GM21529 (cell line): Measurements from ENCODE around the gene HMCN1.

ENCODE experiments used
- ATAC-seq: cut with Tn5 transposase; IDR thresholded peaks from one replicate; pipeline ENCODE4 v1.9.1; 2021; ENCODE audit not compliant: unreplicated experiment

Gene HMCN1

DNA sequence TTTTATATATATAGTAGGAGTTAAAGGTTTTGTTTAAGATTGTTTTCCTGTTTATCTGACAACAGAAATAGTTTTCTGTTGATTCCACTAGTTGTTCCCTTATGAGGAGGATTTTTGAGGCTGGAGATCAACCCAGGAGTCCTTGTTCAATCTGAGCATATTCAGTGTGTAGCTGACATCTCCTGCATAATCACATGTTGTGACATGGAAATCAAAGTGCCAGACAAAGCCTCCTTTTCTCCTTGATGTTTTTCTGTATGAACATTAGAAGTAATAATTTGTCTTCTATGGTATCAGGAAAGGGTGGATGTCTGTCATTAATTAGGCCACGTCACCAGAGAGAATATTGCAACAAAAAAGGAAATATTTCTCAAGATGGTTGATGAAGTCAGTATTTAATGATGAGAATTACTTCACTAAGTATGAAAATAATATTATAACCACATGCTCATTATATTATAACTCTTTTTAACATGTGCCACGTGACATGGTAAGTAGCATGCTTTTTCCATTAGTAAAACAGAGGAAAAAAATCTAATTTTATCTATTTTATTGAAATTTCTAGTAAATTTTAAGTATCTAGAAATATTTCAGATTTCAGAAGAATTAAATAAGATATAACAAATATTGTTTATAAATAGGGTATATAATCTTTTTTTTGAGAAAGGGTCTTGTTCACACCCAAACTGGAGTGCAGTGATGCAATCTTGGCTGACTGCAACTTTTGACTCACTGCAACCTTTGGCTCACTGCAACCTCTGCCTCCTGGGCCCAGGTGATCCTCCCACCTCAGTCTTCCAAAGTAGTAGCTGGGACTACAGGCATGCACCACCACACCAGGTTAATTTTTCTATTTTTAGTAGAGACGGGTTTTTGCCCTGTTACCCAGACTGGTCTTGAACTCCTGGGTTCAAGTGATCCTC is 223.5 kb downstream of the HMCN1 start:
- no peak for ATAC-seq

DNA sequence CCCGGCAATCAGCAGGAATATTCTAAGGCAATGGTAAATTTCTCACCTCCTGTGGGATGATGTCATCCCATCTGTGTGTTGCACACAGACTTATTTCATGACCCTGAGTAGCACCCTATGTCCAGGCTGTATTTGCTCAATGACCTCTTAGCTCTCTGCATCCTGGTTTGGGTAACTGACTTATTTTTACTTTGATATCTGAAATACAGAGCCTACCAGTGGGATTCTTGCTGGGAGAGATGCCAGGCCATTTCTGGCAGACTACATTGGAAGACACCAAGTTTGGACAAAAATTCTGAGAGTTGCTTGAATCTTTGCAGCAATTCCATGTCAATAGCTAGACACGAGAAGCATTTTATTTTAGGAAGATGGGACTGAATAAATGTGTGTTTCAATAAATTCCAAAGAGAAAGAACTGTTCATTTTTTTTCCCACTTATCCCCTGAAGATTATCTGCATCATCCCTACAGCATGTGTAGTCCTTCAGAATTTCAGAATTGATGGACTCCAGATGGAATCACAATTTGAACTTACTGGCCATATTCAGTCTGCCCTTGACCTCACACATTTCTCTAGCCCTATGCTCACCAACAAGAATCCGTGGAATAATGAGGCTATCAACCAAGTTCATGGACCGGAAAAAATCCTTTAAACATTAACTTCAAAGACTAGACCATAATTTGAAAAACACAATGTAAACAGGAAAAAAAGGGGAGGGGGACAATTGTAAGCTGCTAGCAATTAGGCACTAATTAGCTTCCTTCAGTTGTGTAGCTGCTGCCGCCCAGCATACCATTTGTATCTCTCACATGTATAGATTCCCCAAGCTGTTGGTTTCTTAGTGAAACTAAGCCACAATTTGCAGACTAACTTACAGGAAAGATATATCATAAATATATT is 226.5 kb downstream of the HMCN1 start:
- ATAC-seq: no peak

DNA sequence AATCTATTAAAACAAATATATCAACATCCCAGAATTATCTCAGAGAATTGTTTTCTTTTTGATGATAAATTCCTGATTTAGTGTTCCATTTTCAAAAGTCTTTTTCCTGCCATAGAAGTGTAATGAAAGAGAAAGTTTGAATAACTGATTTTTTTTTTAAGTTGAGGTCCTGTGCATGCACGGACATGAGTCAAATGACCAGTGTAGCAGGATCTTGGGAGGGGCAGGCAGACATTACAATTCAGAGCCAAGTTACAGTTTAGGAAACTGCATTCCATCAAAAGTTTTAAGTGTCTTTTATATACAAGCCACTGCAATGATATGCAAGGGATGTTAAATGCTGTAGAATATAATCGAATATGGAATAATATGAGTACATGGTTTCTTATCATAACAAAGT is 227.5 kb downstream of the HMCN1 start:
- no peak for ATAC-seq

DNA sequence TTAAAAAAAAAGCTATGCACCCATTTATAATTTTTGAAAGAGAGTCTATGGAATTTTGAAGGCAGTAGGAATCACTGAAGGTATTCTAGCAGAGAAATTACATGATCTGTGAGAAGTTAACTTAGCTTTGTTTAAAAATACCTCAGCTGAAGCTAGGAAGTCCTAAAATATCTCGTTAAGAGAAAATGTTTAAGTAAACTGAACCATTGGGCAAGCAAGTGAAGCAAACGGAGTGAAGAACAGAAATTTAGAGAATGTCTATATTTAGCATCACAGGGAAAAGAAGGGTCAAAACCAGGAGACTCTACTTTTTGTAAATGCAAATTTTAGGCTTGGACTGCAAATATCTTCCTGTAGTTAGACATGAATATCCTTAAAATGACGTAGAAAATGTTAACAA is 230.8 kb downstream of the HMCN1 start:
- no peak for ATAC-seq

DNA sequence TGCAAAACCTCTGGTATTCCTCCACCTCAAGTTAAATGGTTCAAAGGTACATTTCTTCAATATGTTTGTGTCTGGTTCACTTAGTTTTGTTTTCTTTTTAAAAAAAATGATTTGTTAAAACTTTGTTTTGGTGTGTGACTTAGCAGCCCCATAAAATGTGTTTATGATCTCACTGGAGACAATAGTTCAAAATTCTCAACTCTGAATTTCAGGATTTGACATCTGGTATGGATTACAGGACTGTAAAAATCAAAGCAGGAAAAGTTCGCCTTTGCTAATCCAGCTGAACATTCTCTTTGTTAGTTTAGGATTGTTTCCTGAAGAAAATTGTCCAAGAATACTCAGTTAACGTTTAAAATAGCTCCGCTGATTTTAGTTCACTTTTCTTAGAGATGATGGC is 231.7 kb downstream of the HMCN1 start:
- ATAC-seq: no peak

DNA sequence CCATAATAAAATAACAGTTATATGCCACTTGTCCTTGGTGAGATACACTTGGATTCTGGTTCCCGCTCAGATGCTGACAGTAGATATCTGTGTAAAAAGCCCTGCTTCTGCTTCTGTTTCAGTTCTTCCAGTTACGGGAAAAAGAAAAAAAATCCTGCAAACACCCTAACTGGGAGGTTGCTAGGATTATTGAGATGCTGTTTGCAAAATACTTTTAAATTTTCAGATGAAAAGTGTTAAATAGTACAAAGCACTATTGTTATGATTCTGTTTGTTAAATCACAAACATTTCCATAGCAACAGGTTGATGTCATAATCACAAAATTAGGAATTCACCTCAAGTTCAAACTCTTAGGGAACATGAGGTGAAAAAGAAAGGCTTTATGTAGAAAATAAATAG is 232.3 kb downstream of the HMCN1 start:
- ATAC-seq: no peak

DNA sequence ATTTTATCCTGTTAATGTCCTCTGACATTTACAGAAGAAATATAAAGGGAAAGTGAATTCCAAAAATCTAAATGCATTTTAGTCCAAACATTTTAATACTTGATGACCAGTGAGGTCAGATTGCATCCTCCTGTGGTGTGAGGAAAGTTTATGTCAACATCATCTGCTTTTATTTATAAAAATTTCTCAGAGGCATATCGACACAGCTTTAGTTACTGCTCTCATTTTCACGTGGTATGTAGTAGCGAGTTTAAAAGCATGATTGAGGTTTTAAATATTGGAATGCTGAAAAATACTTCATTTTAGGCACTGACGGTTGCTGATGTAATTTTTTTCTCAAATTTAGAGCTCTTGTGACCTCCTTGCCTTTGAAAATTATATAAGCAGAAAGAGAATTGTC is 234.8 kb downstream of the HMCN1 start:
- no peak for ATAC-seq

DNA sequence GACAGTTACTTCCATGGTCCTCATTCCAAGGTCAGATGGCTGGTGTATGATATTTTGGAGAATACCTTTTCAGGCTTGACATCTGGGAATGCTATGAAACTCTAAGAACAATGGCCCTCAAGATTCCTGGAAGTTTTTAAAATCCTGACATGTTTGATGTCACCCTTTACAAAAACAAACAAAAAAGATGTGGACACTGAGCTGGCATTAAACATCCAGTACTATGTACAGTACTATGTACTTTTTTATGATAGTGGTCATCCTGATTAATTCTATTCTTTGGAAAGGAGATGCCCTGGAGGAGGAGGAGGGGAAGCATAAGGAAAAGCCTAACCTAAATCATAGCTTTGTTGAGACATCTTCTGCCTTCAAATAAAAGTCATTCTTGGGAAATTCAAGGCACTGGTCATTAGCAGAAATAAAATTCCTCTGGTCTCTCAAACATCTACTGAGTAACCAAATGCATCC is 235.4 kb downstream of the HMCN1 start:
- no peak for ATAC-seq

DNA sequence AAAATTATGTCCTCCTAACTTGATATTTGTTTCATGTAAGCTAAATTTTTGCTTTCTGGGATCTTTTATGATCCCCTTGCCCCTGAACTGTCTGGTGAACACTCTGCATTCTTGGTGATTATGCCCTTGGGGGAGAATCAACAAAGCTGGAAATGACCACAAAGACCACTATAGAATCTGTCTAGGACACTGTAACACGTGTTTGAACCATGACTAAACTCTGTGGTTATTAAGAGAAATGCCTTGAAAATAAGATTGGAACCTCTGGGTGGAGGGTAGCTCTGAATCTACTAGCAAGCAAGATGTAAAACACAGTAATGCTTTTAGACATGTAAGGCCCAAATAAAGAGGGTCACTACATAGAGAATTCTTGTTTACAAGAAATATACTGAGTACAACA is 237.5 kb downstream of the HMCN1 start:
- ATAC-seq: no peak

DNA sequence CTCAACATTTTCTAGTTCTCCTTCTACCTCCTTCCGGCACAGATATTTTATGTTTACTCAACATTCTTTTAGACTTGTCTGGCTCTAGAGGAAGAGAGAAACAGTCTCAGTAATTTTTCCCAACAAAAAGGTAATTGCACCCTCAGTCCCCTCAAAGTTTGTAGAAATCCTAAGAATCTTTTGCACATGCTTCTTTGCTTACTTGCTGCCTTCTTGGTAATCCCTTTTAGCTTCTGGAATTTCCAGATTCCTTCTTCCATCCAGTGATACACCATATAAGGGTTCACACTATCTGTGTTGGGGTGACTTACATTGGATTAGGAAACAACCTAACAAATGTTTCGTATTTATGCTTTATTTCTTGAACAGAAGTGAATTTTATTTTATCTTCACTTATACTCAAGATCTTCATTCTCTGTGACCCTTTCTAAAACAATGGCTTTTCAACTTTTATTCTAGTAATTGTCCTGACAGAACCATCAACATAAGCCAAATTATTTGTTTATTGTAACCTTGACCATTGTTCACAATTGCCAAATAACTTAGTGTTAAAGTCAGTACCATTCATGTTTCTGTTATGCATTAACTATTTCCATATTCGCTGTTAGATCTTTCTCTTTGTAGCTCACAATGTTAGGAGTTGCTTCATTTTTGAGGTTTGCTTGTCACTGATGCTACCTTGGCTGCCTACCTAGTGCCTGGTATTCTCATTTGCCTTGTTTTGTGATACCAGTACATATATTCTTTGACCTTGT is 238.1 kb downstream of the HMCN1 start:
- no peak for ATAC-seq

DNA sequence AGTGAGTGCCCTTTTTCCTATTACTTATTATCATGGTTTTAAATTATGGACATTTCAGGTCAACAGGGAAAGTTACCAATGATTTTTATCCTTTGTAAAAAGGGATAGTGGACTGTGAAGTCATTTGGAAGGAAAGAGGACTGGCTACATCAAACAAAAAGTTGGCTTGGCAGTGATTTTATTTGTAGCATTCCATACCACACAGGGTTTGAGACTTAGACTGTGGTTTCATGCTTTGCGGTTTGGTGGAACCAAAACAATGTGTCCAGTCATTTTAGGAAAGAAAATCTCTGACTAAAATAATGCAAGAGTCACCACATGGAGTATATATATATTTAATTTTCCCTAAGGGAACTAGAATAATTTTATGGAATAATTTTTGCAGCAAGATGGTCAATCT is 239.5 kb downstream of the HMCN1 start:
- no peak for ATAC-seq

DNA sequence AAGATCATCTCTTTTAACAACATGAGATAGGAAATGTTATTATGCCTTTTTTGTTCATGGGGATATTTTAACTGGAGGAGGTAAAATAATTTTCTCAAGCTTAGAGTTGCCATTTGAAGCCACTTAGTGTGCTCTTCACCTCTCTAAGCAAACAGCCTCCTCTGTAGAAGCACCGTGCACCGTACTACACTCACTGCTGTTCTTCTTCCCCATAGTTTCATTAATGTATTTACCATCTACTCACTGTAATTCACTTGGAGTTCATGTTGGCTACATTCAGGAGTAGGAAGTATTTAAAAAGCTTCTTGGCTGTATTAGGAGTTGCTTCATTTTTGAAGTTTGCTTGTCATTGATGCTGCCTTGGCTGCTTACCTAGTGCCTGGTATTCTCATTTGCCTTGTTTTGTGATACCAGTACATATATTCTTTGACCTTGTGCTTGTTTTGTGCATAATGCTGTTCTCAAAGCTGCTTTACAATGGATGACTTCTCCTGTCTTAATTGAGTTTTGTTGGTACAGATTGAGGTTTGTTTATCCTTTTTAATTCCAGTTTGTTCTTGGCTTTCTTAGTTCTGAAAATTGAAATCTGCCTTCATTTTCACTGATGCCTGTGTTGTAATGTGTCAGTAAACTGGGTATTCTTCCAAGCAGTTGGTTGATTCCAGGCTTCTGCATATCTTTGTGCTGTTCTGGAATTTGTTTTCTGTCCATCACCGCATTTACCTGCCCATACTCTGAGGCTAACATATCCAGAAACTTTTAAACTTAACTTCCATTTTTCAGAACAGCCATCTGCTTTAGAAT is 240.4 kb downstream of the HMCN1 start:
- ATAC-seq: no peak

DNA sequence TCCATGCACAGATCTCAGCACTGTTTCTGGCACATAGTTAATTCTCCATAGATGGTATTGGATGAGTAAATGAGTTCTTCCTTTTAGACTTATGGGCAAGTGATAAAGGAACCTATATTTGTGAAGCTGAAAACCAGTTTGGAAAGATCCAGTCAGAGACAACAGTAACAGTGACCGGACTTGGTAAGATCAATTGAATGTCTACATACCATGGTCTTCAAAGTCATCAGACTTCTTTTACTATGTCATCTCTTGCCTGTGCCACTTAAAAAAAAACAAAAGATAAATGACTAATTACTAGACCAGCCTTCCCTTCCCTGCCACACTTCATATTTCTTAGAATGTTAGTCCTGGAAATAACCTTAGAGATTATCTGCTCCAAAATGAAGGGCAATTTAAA is 246.7 kb downstream of the HMCN1 start:
- no peak for ATAC-seq

DNA sequence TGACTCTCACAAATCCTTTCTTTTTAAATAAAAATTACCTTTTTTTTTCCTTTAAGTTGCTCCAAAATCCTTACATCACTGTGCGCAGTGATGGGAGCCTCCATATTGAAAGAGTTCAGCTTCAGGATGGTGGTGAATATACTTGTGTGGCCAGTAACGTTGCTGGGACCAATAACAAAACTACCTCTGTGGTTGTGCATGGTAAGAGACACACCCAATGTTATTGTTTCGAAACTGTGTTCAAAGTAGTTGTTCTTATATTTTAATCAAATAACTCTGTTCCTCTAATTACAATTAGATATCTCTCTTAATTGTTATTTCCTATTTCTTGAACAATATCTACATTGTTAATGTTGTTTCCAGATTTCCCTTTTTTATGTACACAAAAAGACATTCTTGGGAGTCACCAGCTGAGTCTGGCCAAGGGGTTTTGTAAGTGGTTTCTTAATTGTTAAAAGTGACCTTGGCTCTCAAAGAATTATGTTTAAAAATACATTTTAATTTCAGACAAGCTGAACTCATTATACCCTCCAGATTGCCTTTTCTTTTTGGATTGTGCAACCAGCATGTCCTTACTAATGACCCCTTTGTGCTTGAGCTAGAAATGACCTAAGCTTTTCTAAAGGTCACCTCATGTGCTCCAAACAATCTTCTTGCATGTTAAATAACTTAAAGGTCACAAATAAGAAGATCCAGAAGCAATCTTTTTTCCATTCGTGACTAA is 250.1 kb downstream of the HMCN1 start:
- ATAC-seq: no peak

DNA sequence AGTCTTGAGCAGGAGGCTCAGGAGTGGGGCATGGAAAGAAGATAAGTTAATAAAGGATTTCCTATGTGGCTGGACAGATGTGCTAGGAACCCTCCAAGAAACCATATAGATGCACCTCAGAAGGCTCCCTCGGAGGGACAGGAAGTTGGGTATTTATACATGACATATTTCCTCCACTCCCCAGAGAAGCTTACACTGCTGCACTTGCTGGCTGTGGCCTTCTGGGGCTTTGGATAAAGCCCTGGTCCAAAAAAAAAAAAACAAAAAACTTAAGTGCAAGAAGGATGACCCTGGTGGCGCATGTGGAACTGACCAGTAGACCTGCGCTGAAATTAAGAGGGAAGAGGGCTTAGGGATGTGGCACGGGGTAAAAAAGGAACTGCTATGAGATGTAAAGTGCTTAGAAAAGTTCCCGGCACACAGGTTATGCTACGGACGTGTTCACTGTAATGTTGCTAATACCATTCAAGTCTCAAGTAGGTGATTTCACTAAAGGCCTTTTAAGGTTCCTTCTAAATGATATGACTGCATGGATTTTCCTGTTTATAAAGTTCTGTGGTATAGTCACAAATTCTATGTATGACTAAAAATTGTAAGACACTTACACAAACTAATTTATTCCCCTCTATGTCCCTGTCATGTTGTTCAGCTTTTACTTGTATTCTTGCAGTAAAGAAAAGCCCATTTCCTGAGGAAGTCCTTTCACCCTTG is 253.6 kb downstream of the HMCN1 start:
- ATAC-seq: no peak

DNA sequence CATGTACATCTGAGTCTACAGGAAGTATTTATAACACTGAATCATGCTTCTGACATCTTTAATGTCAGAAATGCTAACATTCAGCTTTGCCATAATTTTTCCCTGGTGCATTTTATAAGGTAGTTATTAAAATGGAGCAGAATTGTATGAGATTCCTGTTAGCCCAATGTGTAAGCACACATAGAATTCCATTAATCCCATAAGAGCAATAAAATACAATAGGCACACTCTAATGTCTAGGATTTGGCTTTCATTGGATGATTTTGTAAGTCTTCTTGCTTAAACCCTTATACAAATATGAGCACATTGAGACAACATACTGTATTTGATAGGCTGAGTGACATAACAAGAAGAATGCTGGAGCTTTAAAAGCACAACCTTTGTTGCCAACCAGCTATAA is 256.4 kb downstream of the HMCN1 start:
- no peak for ATAC-seq

DNA sequence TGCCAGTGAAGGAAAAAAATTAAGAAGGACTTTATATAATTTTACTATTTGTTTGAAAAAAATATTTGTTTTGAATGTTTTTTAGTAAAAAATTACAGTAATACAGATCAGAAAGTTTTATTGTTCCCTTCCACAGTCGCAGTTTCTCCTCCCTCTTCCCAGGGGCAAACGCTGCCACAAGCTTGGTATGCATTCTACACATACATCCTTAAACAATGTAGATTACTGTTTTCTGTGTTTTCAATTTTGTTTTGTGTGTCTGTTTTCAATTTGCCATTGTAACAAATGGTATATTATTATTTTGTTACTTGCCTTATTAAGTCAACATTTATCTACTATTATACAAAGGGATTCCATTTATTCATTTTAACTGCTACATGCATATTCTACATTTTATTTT is 257.1 kb downstream of the HMCN1 start:
- no peak for ATAC-seq

DNA sequence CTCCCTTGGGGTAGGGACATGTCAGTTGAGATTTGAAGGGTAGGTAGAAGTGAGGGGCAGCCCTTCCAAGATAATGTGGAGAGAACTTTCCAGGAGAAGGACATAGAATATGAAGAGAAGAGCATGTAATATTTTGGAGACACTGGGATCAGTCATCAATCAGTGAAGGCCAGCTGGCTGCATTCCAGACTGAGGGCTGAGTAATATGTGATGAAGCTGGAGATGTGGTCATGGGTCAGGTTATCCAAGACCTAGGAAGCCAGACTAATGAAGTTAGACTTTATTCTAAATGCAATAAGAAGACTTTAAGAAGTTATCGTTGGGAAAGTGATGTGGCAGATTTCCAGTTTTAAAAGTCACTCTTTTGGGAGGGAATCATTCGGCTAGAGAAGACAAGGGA is 262.0 kb downstream of the HMCN1 start:
- ATAC-seq: no peak

DNA sequence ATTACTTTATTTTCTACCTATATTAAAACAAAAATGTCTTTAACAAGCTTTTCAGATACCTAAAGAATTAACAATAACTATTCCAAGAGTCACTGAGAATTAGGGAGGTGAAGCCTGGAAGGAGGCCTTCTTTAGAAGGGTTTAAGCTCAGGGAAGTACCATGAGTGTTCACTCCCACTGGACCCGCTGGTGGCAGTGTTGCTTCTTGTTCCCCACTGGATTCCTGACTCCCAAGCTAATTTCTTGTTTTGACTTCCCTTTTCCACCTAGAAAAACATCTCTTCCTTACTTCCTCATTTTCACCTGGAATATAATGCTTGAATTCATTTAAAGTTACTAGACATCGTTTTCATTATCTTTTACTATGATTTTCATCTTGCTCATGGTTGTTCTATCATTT is 264.2 kb downstream of the HMCN1 start:
- ATAC-seq: no peak
